ENCODE measurements around the gene RPS6KA5.

The RPS6KA5 gene

GRCh38 chr14:91041450-91041849 lies 19.0 kb downstream of the RPS6KA5 start:
- TF ChIP-seq CTCF (IDR thresholded peaks at IDR 0.05; ENCODE audit: insufficient read depth, low read length): no peak
- TF ChIP-seq SPI1 (IDR thresholded peaks at IDR 0.05; ENCODE audit: borderline replicate concordance, low read depth): no peak
- no peak for TF ChIP-seq GABPA (IDR thresholded peaks at IDR 0.05; ENCODE audit: low read depth)
- no peak for TF ChIP-seq REST (IDR thresholded peaks at IDR 0.05; ENCODE audit: insufficient replicate concordance, low read depth)
- TF ChIP-seq POLR2AphosphoS5 (IDR thresholded peaks at IDR 0.05; ENCODE audit: low read depth): no peak
- DNase-seq (ENCODE audit: low read depth in 1 of 2, low spot score in 1 of 2): no peak
- no peak overlapping the region for H3K27ac ChIP-seq (replicated peaks)
- no peaks in the 10 kb centered on the region for H3K27me3 ChIP-seq (ENCODE audit: insufficient read depth, poor library complexity, severe bottlenecking)
- H3K4me3 ChIP-seq (replicated peaks; ENCODE audit: insufficient read depth, low read length): no peak overlapping the region

GRCh38 chr14:91040545-91040944 lies 19.9 kb downstream of the RPS6KA5 start:
- H3K27ac ChIP-seq (replicated peaks): no peak overlapping the region
- H3K4me3 ChIP-seq (replicated peaks; ENCODE audit: insufficient read depth, low read length): no peak overlapping the region
- DNase-seq (ENCODE audit: low read depth in 1 of 2, low spot score in 1 of 2): no peak
- TF ChIP-seq SPI1 (IDR thresholded peaks at IDR 0.05; ENCODE audit: borderline replicate concordance, low read depth) (no peak), REST (IDR thresholded peaks at IDR 0.05; ENCODE audit: insufficient replicate concordance, low read depth) (no peak), CTCF (IDR thresholded peaks at IDR 0.05; ENCODE audit: insufficient read depth, low read length) (no peak), GABPA (IDR thresholded peaks at IDR 0.05; ENCODE audit: low read depth) (no peak), POLR2AphosphoS5 (IDR thresholded peaks at IDR 0.05; ENCODE audit: low read depth) (no peak)
- no peaks in the 10 kb centered on the region for H3K27me3 ChIP-seq (ENCODE audit: insufficient read depth, poor library complexity, severe bottlenecking)

GRCh38 chr14:91038439-91038838 lies 22.0 kb downstream of the RPS6KA5 start:
- TF ChIP-seq SPI1 (IDR thresholded peaks at IDR 0.05; ENCODE audit: borderline replicate concordance, low read depth): no peak
- peak; percentile 46; the same call in 1 of the 2 replicates for TF ChIP-seq POLR2AphosphoS5 (IDR thresholded peaks at IDR 0.05; ENCODE audit: low read depth)
- TF ChIP-seq REST (IDR thresholded peaks at IDR 0.05; ENCODE audit: insufficient replicate concordance, low read depth): no peak
- TF ChIP-seq GABPA (IDR thresholded peaks at IDR 0.05; ENCODE audit: low read depth): no peak
- no peak for TF ChIP-seq CTCF (IDR thresholded peaks at IDR 0.05; ENCODE audit: insufficient read depth, low read length)
- H3K27me3 ChIP-seq (ENCODE audit: insufficient read depth, poor library complexity, severe bottlenecking): no peaks in the 10 kb centered on the region
- no peak overlapping the region for H3K4me3 ChIP-seq (replicated peaks; ENCODE audit: insufficient read depth, low read length)
- peak; percentile 34 to 85 for DNase-seq (ENCODE audit: low read depth in 1 of 2, low spot score in 1 of 2)
- peak overlapping the region; percentile 8 for H3K27ac ChIP-seq (replicated peaks)

Data from HL-60 (cell line).